Measurements from ENCODE around the gene CD28.

Gene CD28

GRCh38 chr2:203711399-203711798, 5.0 kb downstream of the CD28 start:
- Histone ChIP-seq H3K27ac (ENCODE audit: insufficient read depth, low read depth, low read length, poor library complexity, severe bottlenecking) (no peak overlapping the region), H3K4me1 (ENCODE audit: control insufficient read depth, insufficient read depth, low read length) (no peaks in the 10 kb centered on the region), H3K36me3 (ENCODE audit: control insufficient read depth, insufficient read depth, low read length) (no peaks in the 10 kb centered on the region), H3K9me3 (ENCODE audit: control insufficient read depth, low read length) (no peaks in the 10 kb centered on the region), H3K27me3 (ENCODE audit: control insufficient read depth, insufficient read depth, low read length, poor library complexity, severe bottlenecking) (no peaks in the 10 kb centered on the region), H3K4me3 (ENCODE audit: insufficient read depth, low read depth, low read length) (no peak overlapping the region)
- 90 to 91% methylated on average over 1 to 3 of the region's 3 CpGs for WGBS, 2 experiments

GRCh38 chr2:203713381-203713780, 6.9 kb downstream of the CD28 start:
- WGBS, 2 experiments, result 77 to 85% methylated on average over 1 of the region's 1 CpG
- Histone ChIP-seq H3K36me3 (ENCODE audit: control insufficient read depth, insufficient read depth, low read length) (no peaks in the 10 kb centered on the region), H3K9me3 (ENCODE audit: control insufficient read depth, low read length) (no peaks in the 10 kb centered on the region), H3K4me3 (ENCODE audit: insufficient read depth, low read depth, low read length) (no peak overlapping the region), H3K27me3 (ENCODE audit: control insufficient read depth, insufficient read depth, low read length, poor library complexity, severe bottlenecking) (no peaks in the 10 kb centered on the region), H3K27ac (ENCODE audit: insufficient read depth, low read depth, low read length, poor library complexity, severe bottlenecking) (no peak overlapping the region), H3K4me1 (ENCODE audit: control insufficient read depth, insufficient read depth, low read length) (no peaks in the 10 kb centered on the region)

GRCh38 chr2:203714112-203714511, 7.7 kb downstream of the CD28 start:
- no peak overlapping the region for H3K27ac ChIP-seq (ENCODE audit: insufficient read depth, low read depth, low read length, poor library complexity, severe bottlenecking)
- H3K4me1 ChIP-seq (ENCODE audit: control insufficient read depth, insufficient read depth, low read length), result no peaks in the 10 kb centered on the region
- H3K9me3 ChIP-seq (ENCODE audit: control insufficient read depth, low read length), result no peaks in the 10 kb centered on the region
- H3K27me3 ChIP-seq (ENCODE audit: control insufficient read depth, insufficient read depth, low read length, poor library complexity, severe bottlenecking), result no peaks in the 10 kb centered on the region
- H3K4me3 ChIP-seq (ENCODE audit: insufficient read depth, low read depth, low read length), result no peak overlapping the region
- 84 to 95% methylated on average over 2 to 3 of the region's 3 CpGs for WGBS, 2 experiments
- H3K36me3 ChIP-seq (ENCODE audit: control insufficient read depth, insufficient read depth, low read length), result no peaks in the 10 kb centered on the region

- no peaks in the 10 kb centered on the region for H3K27me3 ChIP-seq (ENCODE audit: control insufficient read depth, insufficient read depth, low read length, poor library complexity, severe bottlenecking)
- no peak overlapping the region for H3K4me3 ChIP-seq (ENCODE audit: insufficient read depth, low read depth, low read length)
- no peaks in the 10 kb centered on the region for H3K4me1 ChIP-seq (ENCODE audit: control insufficient read depth, insufficient read depth, low read length)
- H3K36me3 ChIP-seq (ENCODE audit: control insufficient read depth, insufficient read depth, low read length), result no peaks in the 10 kb centered on the region
- no peaks in the 10 kb centered on the region for H3K9me3 ChIP-seq (ENCODE audit: control insufficient read depth, low read length)
- WGBS, 2 experiments, result 91 to 97% methylated on average over 2 of the region's 2 CpGs
- no peak overlapping the region for H3K27ac ChIP-seq (ENCODE audit: insufficient read depth, low read depth, low read length, poor library complexity, severe bottlenecking)
Observed at GRCh38 chr2:203715744-203716143, 9.3 kb downstream of the CD28 start.

GRCh38 chr2:203718087-203718486, 11.6 kb downstream of the CD28 start:
- H3K36me3 ChIP-seq (ENCODE audit: control insufficient read depth, insufficient read depth, low read length), result no peaks in the 10 kb centered on the region
- no peak overlapping the region for H3K27ac ChIP-seq (ENCODE audit: insufficient read depth, low read depth, low read length, poor library complexity, severe bottlenecking)
- WGBS, 2 experiments, result 84 to 86% methylated on average over 3 of the region's 3 CpGs
- no peaks in the 10 kb centered on the region for H3K27me3 ChIP-seq (ENCODE audit: control insufficient read depth, insufficient read depth, low read length, poor library complexity, severe bottlenecking)
- no peak overlapping the region for H3K4me3 ChIP-seq (ENCODE audit: insufficient read depth, low read depth, low read length)
- H3K4me1 ChIP-seq (ENCODE audit: control insufficient read depth, insufficient read depth, low read length), result no peaks in the 10 kb centered on the region
- no peaks in the 10 kb centered on the region for H3K9me3 ChIP-seq (ENCODE audit: control insufficient read depth, low read length)

- H3K36me3 ChIP-seq (ENCODE audit: control insufficient read depth, insufficient read depth, low read length), result no peaks in the 10 kb centered on the region
- H3K27ac ChIP-seq (ENCODE audit: insufficient read depth, low read depth, low read length, poor library complexity, severe bottlenecking), result no peak overlapping the region
- H3K4me1 ChIP-seq (ENCODE audit: control insufficient read depth, insufficient read depth, low read length), result no peaks in the 10 kb centered on the region
- H3K27me3 ChIP-seq (ENCODE audit: control insufficient read depth, insufficient read depth, low read length, poor library complexity, severe bottlenecking), result no peaks in the 10 kb centered on the region
- 91 to 97% methylated on average over 3 to 4 of the region's 4 CpGs for WGBS, 2 experiments
- H3K9me3 ChIP-seq (ENCODE audit: control insufficient read depth, low read length), result no peaks in the 10 kb centered on the region
- H3K4me3 ChIP-seq (ENCODE audit: insufficient read depth, low read depth, low read length), result no peak overlapping the region
Observed at GRCh38 chr2:203719456-203720410, 13.3 kb downstream of the CD28 start.

- no peak overlapping the region for H3K4me3 ChIP-seq (ENCODE audit: insufficient read depth, low read depth, low read length)
- H3K9me3 ChIP-seq (ENCODE audit: control insufficient read depth, low read length), result no peaks in the 10 kb centered on the region
- no peak overlapping the region for H3K27ac ChIP-seq (ENCODE audit: insufficient read depth, low read depth, low read length, poor library complexity, severe bottlenecking)
- WGBS, 2 experiments, result 75 to 79% methylated on average over 6 of the region's 6 CpGs
- H3K36me3 ChIP-seq (ENCODE audit: control insufficient read depth, insufficient read depth, low read length), result no peaks in the 10 kb centered on the region
- no peaks in the 10 kb centered on the region for H3K27me3 ChIP-seq (ENCODE audit: control insufficient read depth, insufficient read depth, low read length, poor library complexity, severe bottlenecking)
- H3K4me1 ChIP-seq (ENCODE audit: control insufficient read depth, insufficient read depth, low read length), result no peaks in the 10 kb centered on the region
Observed at GRCh38 chr2:203720915-203721672, 14.7 kb downstream of the CD28 start.

- no peak overlapping the region for H3K27ac ChIP-seq (ENCODE audit: insufficient read depth, low read depth, low read length, poor library complexity, severe bottlenecking)
- WGBS, 2 experiments, result 69 to 81% methylated on average over 3 of the region's 3 CpGs
Observed at GRCh38 chr2:203721781-203722300, 15.4 kb downstream of the CD28 start.

GRCh38 chr2:203722411-203722810, 16.0 kb downstream of the CD28 start:
- Histone ChIP-seq H3K27ac (ENCODE audit: insufficient read depth, low read depth, low read length, poor library complexity, severe bottlenecking) (no peak overlapping the region), H3K9me3 (ENCODE audit: control insufficient read depth, low read length) (no peaks in the 10 kb centered on the region), H3K27me3 (ENCODE audit: control insufficient read depth, insufficient read depth, low read length, poor library complexity, severe bottlenecking) (no peaks in the 10 kb centered on the region), H3K36me3 (ENCODE audit: control insufficient read depth, insufficient read depth, low read length) (no peaks in the 10 kb centered on the region), H3K4me3 (ENCODE audit: insufficient read depth, low read depth, low read length) (no peak overlapping the region), H3K4me1 (ENCODE audit: control insufficient read depth, insufficient read depth, low read length) (no peaks in the 10 kb centered on the region)
- WGBS, 2 experiments, result 94 to 98% methylated on average over 1 of the region's 2 CpGs

More at GRCh38 chr2:203721781-203722300, 15.4 kb downstream of the CD28 start:
- Histone ChIP-seq H3K4me1 (ENCODE audit: control insufficient read depth, insufficient read depth, low read length) (no peaks in the 10 kb centered on the region), H3K36me3 (ENCODE audit: control insufficient read depth, insufficient read depth, low read length) (no peaks in the 10 kb centered on the region), H3K4me3 (ENCODE audit: insufficient read depth, low read depth, low read length) (no peak overlapping the region), H3K27me3 (ENCODE audit: control insufficient read depth, insufficient read depth, low read length, poor library complexity, severe bottlenecking) (no peaks in the 10 kb centered on the region), H3K9me3 (ENCODE audit: control insufficient read depth, low read length) (no peaks in the 10 kb centered on the region)

GRCh38 chr2:203728321-203728720, 21.9 kb downstream of the CD28 start:
- H3K4me1 ChIP-seq (ENCODE audit: control insufficient read depth, insufficient read depth, low read length), result no peaks in the 10 kb centered on the region
- no peak overlapping the region for H3K4me3 ChIP-seq (ENCODE audit: insufficient read depth, low read depth, low read length)
- H3K9me3 ChIP-seq (ENCODE audit: control insufficient read depth, low read length), result no peaks in the 10 kb centered on the region
- H3K36me3 ChIP-seq (ENCODE audit: control insufficient read depth, insufficient read depth, low read length), result no peaks in the 10 kb centered on the region
- no peaks in the 10 kb centered on the region for H3K27me3 ChIP-seq (ENCODE audit: control insufficient read depth, insufficient read depth, low read length, poor library complexity, severe bottlenecking)
- H3K27ac ChIP-seq (ENCODE audit: insufficient read depth, low read depth, low read length, poor library complexity, severe bottlenecking), result no peak overlapping the region

Data from ectodermal cell (in vitro differentiated cells).